Keratinocyte (primary cell): Measurements from ENCODE around the gene CPEB3. TPM values are rescaled to one million over a fixed set of nuclear protein-coding genes. Genes with fewer than 3 reads are reported as not detected.

Experiments
- DNase-seq: peaks from one replicate; pipeline ENCODE4 v3.0.0-alpha.2; 2011; ENCODE audit warnings: low read depth, missing footprints, low spot score
- FAIRE-seq: peaks from 2 replicates; lab custom pipeline; 2011; peaks lifted over from hg19 to GRCh38; lab: Jason Lieb, UNC
- H2AFZ ChIP-seq: 2 replicates; pipeline ENCODE4 v1.6.0; 2012; ENCODE audit warnings: low read length, control low read depth, inconsistent platforms; ENCODE audit not compliant: control insufficient read depth
- H3K27ac ChIP-seq: 2 replicates; pipeline ENCODE4 v1.5.1; 2011; ENCODE audit warnings: low read length; ENCODE audit not compliant: control insufficient read depth, insufficient read depth
- H3K27me3 ChIP-seq: 3 replicates; pipeline ENCODE4 v1.6.0; 2011; ENCODE audit warnings: low read length; ENCODE audit not compliant: control insufficient read depth, insufficient read depth; ENCODE audit errors: extremely low read depth
- H3K36me3 ChIP-seq, 2 experiments: 2 replicates in 1 of 2; 3 replicates in 1 of 2; pipeline ENCODE4 v1.5.1; 2011; ENCODE audit warnings: low read length in 2 of 2, mild to moderate bottlenecking in 1 of 2; ENCODE audit not compliant: control insufficient read depth in 2 of 2, insufficient read depth in 2 of 2; ENCODE audit errors: extremely low read depth in 1 of 2
- H3K4me1 ChIP-seq: 3 replicates; pipeline ENCODE4 v1.5.1; 2011; ENCODE audit warnings: low read length; ENCODE audit not compliant: control insufficient read depth, insufficient read depth; ENCODE audit errors: extremely low read depth
- H3K4me2 ChIP-seq: 3 replicates; pipeline ENCODE4 v1.6.0; 2011; ENCODE audit warnings: low read depth, low read length; ENCODE audit not compliant: control insufficient read depth, insufficient read depth; ENCODE audit errors: extremely low read depth
- H3K4me3 ChIP-seq, 3 experiments: fragments of 200-600 bp in 1 of 3; sonication (generic) in 1 of 3; 2 replicates in 2 of 3; 3 replicates in 1 of 3; pipeline ENCODE4 v1.5.1; 2011 to 2016; ENCODE audit warnings: low read length in 3 of 3, mild to moderate bottlenecking in 3 of 3, control low read depth in 2 of 3, inconsistent platforms in 1 of 3, low read depth in 1 of 3, mixed read lengths in 1 of 3, mixed run types in 1 of 3, moderate library complexity in 1 of 3; ENCODE audit not compliant: control insufficient read depth in 2 of 3, insufficient read depth in 2 of 3; ENCODE audit errors: extremely low read depth in 1 of 3
- H3K79me2 ChIP-seq: 2 replicates; pipeline ENCODE4 v1.6.0; 2012; ENCODE audit warnings: low read length; ENCODE audit not compliant: control insufficient read depth, insufficient read depth
- H3K9ac ChIP-seq: 3 replicates; pipeline ENCODE4 v1.6.0; 2011; ENCODE audit warnings: low read length; ENCODE audit not compliant: control insufficient read depth, insufficient read depth; ENCODE audit errors: extremely low read depth
- H3K9me1 ChIP-seq: 3 replicates; pipeline ENCODE4 v1.6.0; 2011; ENCODE audit warnings: low read length; ENCODE audit not compliant: control insufficient read depth, insufficient read depth; ENCODE audit errors: extremely low read depth
- H3K9me3 ChIP-seq: 2 replicates; pipeline ENCODE4 v1.5.1; 2012; ENCODE audit warnings: low read depth, low read length; ENCODE audit not compliant: control insufficient read depth
- H4K20me1 ChIP-seq: 3 replicates; pipeline ENCODE4 v1.6.0; 2011; ENCODE audit warnings: low read length; ENCODE audit not compliant: control insufficient read depth, insufficient read depth; ENCODE audit errors: extremely low read depth
- CTCF ChIP-seq, 3 experiments: IDR thresholded peaks in 1 of 3; conservative IDR thresholded peaks in 1 of 3; optimal IDR thresholded peaks in 1 of 3; 2 replicates in 2 of 3; 3 replicates in 1 of 3; pipeline versions ENCODE3 to v1.5.1; 2011; ENCODE audit warnings: low read length in 3 of 3, mild to moderate bottlenecking in 3 of 3, moderate library complexity in 2 of 3, control low read depth in 1 of 3, inconsistent platforms in 1 of 3; ENCODE audit not compliant: insufficient read depth in 2 of 3; ENCODE audit errors: extremely low read depth in 1 of 3
- EZH2 ChIP-seq: IDR thresholded peaks from one replicate; pipeline ENCODE4 v1.6.1; 2012; ENCODE audit warnings: inconsistent platforms, mild to moderate bottlenecking, low read length, moderate library complexity
- dilution Hi-C: fragments of 300-500 bp; cut with MboI; formaldehyde crosslinking; loops from one replicate; pipeline ENCODE4 v1.7.0; 2020; ENCODE audit warnings: low sequenced_read_pairs; ENCODE audit not compliant: extremely low pct_ligation_motif_present
- polyA plus RNA-seq, 5 experiments: library from polyadenylated mRNA; depleted of rRNA in 3 of 5; stranded (reverse) in 3 of 5; stranded (forward) in 1 of 5; unstranded in 1 of 5; fragments of >200 nt; gene quantifications; 1 replicate in 1 of 5; 2 replicates in 3 of 5; 3 replicates in 1 of 5; pipeline versions ENCODE4 v1.2.1 to v1.2.3, GENCODE V29; 2011 to 2012; ENCODE audit warnings: missing spikeins in 2 of 5, low read depth in 1 of 5, low replicate concordance in 1 of 5

The CPEB3 gene
- polyA plus RNA-seq, 1 donor (not counting 4 experiments of a cell fraction or from before 2014, with no cell fraction given): 0.47 TPM

GRCh38 chr10:92082583-92083280 lies 208.1 kb downstream of the CPEB3 start:
- no peaks in the 10 kb centered on the region for H3K9me3 ChIP-seq
- no peak for FAIRE-seq
- peaks cover 3% of the 10 kb centered on the region for H3K4me1 ChIP-seq
- no peak overlapping the region for H3K27ac ChIP-seq
- no peak overlapping the region for H3K4me2 ChIP-seq
- H3K79me2 ChIP-seq: no peaks in the 10 kb centered on the region
- H3K9ac ChIP-seq: no peak overlapping the region
- no peaks in the 10 kb centered on the region for H4K20me1 ChIP-seq
- DNase-seq: no peak
- no peak overlapping the region for H2AFZ ChIP-seq
- peaks cover 0 to 2% of the 10 kb centered on the region in 2 experiments for H3K36me3 ChIP-seq
- no peaks in the 10 kb centered on the region for H3K9me1 ChIP-seq
- no peaks in the 10 kb centered on the region for H3K27me3 ChIP-seq
- dilution Hi-C loops: no loop called here
- H3K4me3 ChIP-seq: no peak overlapping the region
- TF ChIP-seq CTCF (optimal IDR thresholded peaks at IDR 0.05 in 1 of 3, IDR thresholded peaks at IDR 0.05 in 1 of 3, conservative IDR thresholded peaks at IDR 0.05 in 1 of 3; ENCODE audit: extremely low read depth in 1 of 3, insufficient read depth in 2 of 3, low read length in 3 of 3): no peak
- no peak for TF ChIP-seq EZH2

- peaks cover 0 to 2% of the 10 kb centered on the region in 2 experiments for H3K36me3 ChIP-seq
- no peak overlapping the region for H2AFZ ChIP-seq
- TF ChIP-seq CTCF (optimal IDR thresholded peaks at IDR 0.05 in 1 of 3, IDR thresholded peaks at IDR 0.05 in 1 of 3, conservative IDR thresholded peaks at IDR 0.05 in 1 of 3; ENCODE audit: extremely low read depth in 1 of 3, insufficient read depth in 2 of 3, low read length in 3 of 3): no peak
- TF ChIP-seq EZH2: no peak
- H3K4me2 ChIP-seq: no peak overlapping the region
- no peaks in the 10 kb centered on the region for H3K9me1 ChIP-seq
- DNase-seq: no peak
- no peak overlapping the region for H3K9ac ChIP-seq
- FAIRE-seq: no peak
- no peaks in the 10 kb centered on the region for H3K27me3 ChIP-seq
- no peak overlapping the region for H3K4me3 ChIP-seq
- dilution Hi-C loops: no loop called here
- H4K20me1 ChIP-seq: no peaks in the 10 kb centered on the region
- H3K4me1 ChIP-seq: peaks cover 3% of the 10 kb centered on the region
- no peaks in the 10 kb centered on the region for H3K79me2 ChIP-seq
- no peaks in the 10 kb centered on the region for H3K9me3 ChIP-seq
- H3K27ac ChIP-seq: no peak overlapping the region
Measured at GRCh38 chr10:92081641-92082040, 209.2 kb downstream of the CPEB3 start.
